H1 (cell line): ENCODE data around the gene ANKUB1. TPM values are rescaled to one million over a fixed set of nuclear protein-coding genes. Genes with fewer than 3 reads are reported as not detected.

Source experiments
- CTCF ChIA-PET: fragments of 300-600 bp; sonication (Branson Sonifier 250); formaldehyde crosslinking; loops from one replicate; lab custom pipeline; 2021; ENCODE audit not compliant: partially characterized antibody; lab: Charles Lee
- POLR2A ChIA-PET: fragments of 300-600 bp; sonication (Branson Sonifier 250); formaldehyde crosslinking; loops from one replicate; lab custom pipeline; 2021; ENCODE audit warnings: inconsistent platforms; ENCODE audit not compliant: partially characterized antibody; lab: Charles Lee
- DNase-seq, 2 experiments: peaks; one replicate each; pipeline versions ENCODE4 v3.0.0 to v3.0.0-alpha.2; 2010 to 2022; ENCODE audit warnings: low spot score in 2 of 2, low read depth in 1 of 2, mixed read lengths in 1 of 2
- FAIRE-seq: peaks from 2 replicates; lab custom pipeline; 2011; peaks lifted over from hg19 to GRCh38; lab: Jason Lieb, UNC
- H2AFZ ChIP-seq: 2 replicates; pipeline ENCODE4 v1.8.1; 2012; ENCODE audit warnings: low read length, inconsistent platforms
- H2AK5ac ChIP-seq: 2 replicates; pipeline ENCODE4 v1.6.1; 2013; ENCODE audit warnings: low read depth, low read length
- H2BK120ac ChIP-seq: replicated peaks from 2 replicates; pipeline ENCODE3; 2013; ENCODE audit warnings: low read depth, low read length, inconsistent platforms
- H2BK12ac ChIP-seq: 2 replicates; pipeline ENCODE4 v1.6.1; 2013; ENCODE audit warnings: low read depth, low read length
- H2BK15ac ChIP-seq: 2 replicates; pipeline ENCODE4 v1.6.1; 2013; ENCODE audit warnings: low read length
- H2BK20ac ChIP-seq: 2 replicates; pipeline ENCODE4 v1.6.1; 2013; ENCODE audit warnings: low read length
- H2BK5ac ChIP-seq: 2 replicates; pipeline ENCODE4 v1.6.1; 2013; ENCODE audit warnings: low read depth, low read length
- H3K14ac ChIP-seq: 2 replicates; pipeline ENCODE4 v1.6.1; 2013; ENCODE audit warnings: inconsistent platforms; ENCODE audit not compliant: insufficient read length
- H3K18ac ChIP-seq: 2 replicates; pipeline ENCODE4 v1.6.1; 2013; ENCODE audit warnings: low read length; ENCODE audit errors: extremely low read depth
- H3K23ac ChIP-seq: 2 replicates; pipeline ENCODE4 v1.6.1; 2013; ENCODE audit warnings: inconsistent platforms; ENCODE audit not compliant: insufficient read length
- H3K23me2 ChIP-seq: 2 replicates; pipeline ENCODE4 v1.6.1; 2013; ENCODE audit warnings: low read depth, low read length
- H3K27ac ChIP-seq: 2 replicates; pipeline ENCODE4 v1.6.1; 2011; ENCODE audit warnings: low read depth, low read length, inconsistent platforms
- H3K27me3 ChIP-seq, 4 experiments: replicated peaks in 1 of 4; 1 replicate in 1 of 4; 2 replicates in 3 of 4; pipeline versions ENCODE4 v1.6.1 to v1.8.1; 2011 to 2013; ENCODE audit warnings: low read length in 3 of 4, mild to moderate bottlenecking in 3 of 4, inconsistent platforms in 2 of 4, mixed read lengths in 2 of 4, moderate library complexity in 1 of 4; ENCODE audit not compliant: control insufficient read depth in 3 of 4, insufficient read depth in 3 of 4; ENCODE audit errors: extremely low read depth in 1 of 4
- H3K36me3 ChIP-seq, 4 experiments: 2 replicates each; pipeline versions ENCODE4 v1.6.1 to v1.8.1; 2011 to 2013; ENCODE audit warnings: mild to moderate bottlenecking in 4 of 4, low read length in 3 of 4, moderate library complexity in 2 of 4, control low read depth in 1 of 4, inconsistent platforms in 1 of 4; ENCODE audit not compliant: insufficient read depth in 4 of 4, control insufficient read depth in 2 of 4
- H3K4ac ChIP-seq: replicated peaks from 2 replicates; pipeline ENCODE3; 2013; ENCODE audit warnings: low read length, low read depth, mixed read lengths, inconsistent platforms; ENCODE audit not compliant: insufficient read length
- H3K4me1 ChIP-seq, 4 experiments: replicated peaks in 1 of 4; 1 replicate in 1 of 4; 2 replicates in 3 of 4; pipeline versions ENCODE4 v1.6.1 to v1.8.1; 2011 to 2013; ENCODE audit warnings: low read length in 3 of 4, inconsistent platforms in 2 of 4, mixed read lengths in 1 of 4; ENCODE audit not compliant: insufficient read depth in 4 of 4, control insufficient read depth in 3 of 4
- H3K4me2 ChIP-seq, 2 experiments: 2 replicates each; pipeline versions ENCODE4 v1.6.1 to v1.8.1; 2011 to 2013; ENCODE audit warnings: low read depth in 2 of 2, low read length in 2 of 2, control low read depth in 1 of 2, inconsistent platforms in 1 of 2, mild to moderate bottlenecking in 1 of 2; ENCODE audit not compliant: insufficient read depth in 1 of 2
- H3K4me3 ChIP-seq, 4 experiments: fragments of 200-600, 300-600 bp in 1 of 4; sonication (generic), shearing (Covaris generic), sonication (Bioruptor Twin) in 1 of 4; 2 replicates each; pipeline versions ENCODE4 v1.5.1 to v1.8.1; 2011 to 2016; ENCODE audit warnings: low read length in 4 of 4, low read depth in 3 of 4, control low read depth in 2 of 4, inconsistent platforms in 2 of 4, mild to moderate bottlenecking in 2 of 4, mixed read lengths in 1 of 4, moderate library complexity in 1 of 4; ENCODE audit not compliant: insufficient read depth in 2 of 4; ENCODE audit errors: extremely low read depth in 1 of 4
- H3K56ac ChIP-seq: replicated peaks from 2 replicates; pipeline ENCODE3; 2013; ENCODE audit warnings: low read depth, mild to moderate bottlenecking, mixed read lengths, low read length, inconsistent platforms; ENCODE audit not compliant: insufficient read length
- H3K79me1 ChIP-seq: 2 replicates; pipeline ENCODE4 v1.6.1; 2013; ENCODE audit warnings: low read depth, low read length, control low read depth
- H3K79me2 ChIP-seq, 2 experiments: 2 replicates each; pipeline versions ENCODE4 v1.6.1 to v1.8.1; 2012 to 2013; ENCODE audit warnings: low read length in 2 of 2, mild to moderate bottlenecking in 2 of 2, inconsistent platforms in 1 of 2; ENCODE audit not compliant: insufficient read depth in 2 of 2, control insufficient read depth in 1 of 2
- H3K9ac ChIP-seq, 4 experiments: replicated peaks in 1 of 4; 1 replicate in 1 of 4; 2 replicates in 3 of 4; pipeline versions ENCODE4 v1.6.1 to v1.8.1; 2011 to 2013; ENCODE audit warnings: low read depth in 3 of 4, low read length in 3 of 4, control low read depth in 2 of 4, mild to moderate bottlenecking in 2 of 4, moderate library complexity in 2 of 4, inconsistent platforms in 1 of 4; ENCODE audit errors: extremely low read depth in 1 of 4
- H3K9me3 ChIP-seq, 2 experiments: 2 replicates each; pipeline versions ENCODE4 v1.6.1 to v1.8.1; 2012 to 2013; ENCODE audit warnings: mild to moderate bottlenecking in 2 of 2, moderate library complexity in 2 of 2, control low read depth in 1 of 2, inconsistent platforms in 1 of 2, low read depth in 1 of 2, low read length in 1 of 2, mixed read lengths in 1 of 2; ENCODE audit not compliant: insufficient read depth in 2 of 2
- H4K20me1 ChIP-seq, 2 experiments: replicated peaks in 1 of 2; 2 replicates each; pipeline versions ENCODE3 to v1.8.1; 2011 to 2013; ENCODE audit warnings: inconsistent platforms in 2 of 2, low read length in 2 of 2, mild to moderate bottlenecking in 1 of 2; ENCODE audit not compliant: insufficient read depth in 2 of 2, control insufficient read depth in 1 of 2
- H4K5ac ChIP-seq: 2 replicates; pipeline ENCODE4 v1.6.1; 2013; ENCODE audit warnings: low read length, low read depth, mixed read lengths, inconsistent platforms; ENCODE audit not compliant: insufficient read length
- H4K8ac ChIP-seq: 2 replicates; pipeline ENCODE4 v1.8.0; 2013; ENCODE audit warnings: mild to moderate bottlenecking, moderate library complexity, low read length, inconsistent platforms; ENCODE audit not compliant: insufficient read depth; ENCODE audit errors: extremely low read depth
- H4K91ac ChIP-seq: replicated peaks from 2 replicates; pipeline ENCODE3; 2013; ENCODE audit warnings: low read length, mixed read lengths, inconsistent platforms; ENCODE audit not compliant: insufficient read length
- CBX5 ChIP-seq: fragments of 300-800, 300-1000 bp; sonication (generic); IDR thresholded peaks from 2 replicates; pipeline ENCODE4 v1.7.1; 2016; ENCODE audit warnings: antibody characterized with exemption, low read length, low read depth
- CREB1 ChIP-seq: IDR thresholded peaks from 2 replicates; pipeline ENCODE4 v1.6.1; 2012; ENCODE audit warnings: inconsistent platforms
- EP300 ChIP-seq, 2 experiments: IDR thresholded peaks; 1 replicate in 1 of 2; 2 replicates in 1 of 2; pipeline ENCODE4 v1.6.1; 2011 to 2012; ENCODE audit warnings: low read depth in 2 of 2, low read length in 2 of 2, mild to moderate bottlenecking in 2 of 2, borderline replicate concordance in 1 of 2, inconsistent platforms in 1 of 2, moderate library complexity in 1 of 2
- HDAC2 ChIP-seq, 2 experiments: fragments of 300-600 bp in 1 of 2; sonication (generic) in 1 of 2; IDR thresholded peaks; 2 replicates each; pipeline ENCODE4 v1.6.1; 2011 to 2012; ENCODE audit warnings: low read depth in 2 of 2, low read length in 2 of 2, mild to moderate bottlenecking in 2 of 2, moderate library complexity in 2 of 2, borderline replicate concordance in 1 of 2, inconsistent platforms in 1 of 2
- JUN ChIP-seq: IDR thresholded peaks from 2 replicates; pipeline ENCODE4 v1.6.1; 2011; ENCODE audit warnings: low read depth, mild to moderate bottlenecking, improper control_type of control experiment, low read length
- KDM4A ChIP-seq: IDR thresholded peaks from one replicate; pipeline ENCODE4 v1.7.1; 2012; ENCODE audit warnings: low read depth, mild to moderate bottlenecking, moderate library complexity, low read length, inconsistent platforms; ENCODE audit not compliant: severe bottlenecking
- KDM5A ChIP-seq: fragments of 200-600 bp; IDR thresholded peaks from 2 replicates; pipeline ENCODE4 v1.7.1; 2012; ENCODE audit warnings: mild to moderate bottlenecking, low read length, inconsistent platforms, mixed read lengths
- MAX ChIP-seq: IDR thresholded peaks from 2 replicates; pipeline ENCODE4 v1.6.1; 2012; ENCODE audit warnings: inconsistent platforms
- RNF2 ChIP-seq: fragments of 200-900, 300-1000 bp; sonication (generic); IDR thresholded peaks from 2 replicates; pipeline ENCODE4 v1.7.1; 2016; ENCODE audit warnings: borderline replicate concordance, low read depth, mild to moderate bottlenecking, antibody characterized with exemption, low read length; ENCODE audit not compliant: poor library complexity, severe bottlenecking; ENCODE audit errors: missing control alignments
- TCF12 ChIP-seq: IDR thresholded peaks from 2 replicates; pipeline ENCODE4 v1.6.1; 2011; ENCODE audit warnings: low read depth, mild to moderate bottlenecking, low read length
- WGBS, 2 experiments: shearing (Covaris generic) in 1 of 2; methylation state at CpG; one replicate each; pipeline versions ENCODE4 v1.1.6 to v1.1.7; 2013 to 2015; ENCODE audit warnings: low lambda C conversion rate in 2 of 2, mixed read lengths in 2 of 2, inconsistent platforms in 1 of 2, low coverage in 1 of 2, missing lambda C conversion rate in 1 of 2; ENCODE audit not compliant: insufficient replicate concordance in 2 of 2, insufficient coverage in 1 of 2, insufficient read length in 1 of 2; ENCODE audit errors: extremely low coverage in 1 of 2, missing lambda C conversion rate in 1 of 2; 5-methylcytosine and 5-hydroxymethylcytosine counted together
- polyA plus RNA-seq, 7 experiments: library from polyadenylated mRNA; depleted of rRNA in 3 of 7; stranded (reverse) in 5 of 7; unstranded in 2 of 7; fragments of >200 nt in 5 of 7; fragments of 200-250 nt in 2 of 7; gene quantifications; 1 replicate in 5 of 7; 2 replicates in 1 of 7; 4 replicates in 1 of 7; pipeline versions ENCODE4 v1.2.1 to v1.2.3, GENCODE V29; 2011 to 2013; ENCODE audit warnings: missing spikeins in 2 of 7, mixed read lengths in 2 of 7
- total RNA-seq: library from RNA; stranded (reverse); fragmentation: NEBNext Ultra II Directional; extraction: Animal tissue kit (Norgen Biotek cat#: 25700); gene quantifications from 2 replicates; pipeline ENCODE4 v1.2.1, GENCODE V29; 2021

Gene ANKUB1
- total and polyA plus RNA-seq, 2 of the 8 experiments (the other 6 are each of a cell fraction or from before 2014, with no cell fraction given), result not detected

- no peak overlapping the region for H2AK5ac ChIP-seq
- no peaks in the 10 kb centered on the region for H4K20me1 ChIP-seq
- no peak overlapping the region for H3K4ac ChIP-seq
- DNase-seq, result no peak
- TF ChIP-seq KDM5A, result no peak
- TF ChIP-seq CREB1, result no peak
- TF ChIP-seq KDM4A, result no peak
- no peak for TF ChIP-seq EP300 (IDR thresholded peaks at IDR 0.05; ENCODE audit: borderline replicate concordance in 1 of 2, low read depth in 2 of 2, low read length in 2 of 2)
- TF ChIP-seq MAX, result no peak
- no peak for TF ChIP-seq TCF12
- TF ChIP-seq RNF2, result no peak
- TF ChIP-seq CBX5, result no peak
- no peak for TF ChIP-seq JUN
- no peak for TF ChIP-seq HDAC2 (IDR thresholded peaks at IDR 0.05; ENCODE audit: borderline replicate concordance in 1 of 2, low read depth in 2 of 2, low read length in 2 of 2)
- H2BK15ac ChIP-seq, result no peak overlapping the region
- H3K56ac ChIP-seq, result no peak overlapping the region
- no peaks in the 10 kb centered on the region for H3K4me1 ChIP-seq
- no peaks in the 10 kb centered on the region for H3K23me2 ChIP-seq
- ChIA-PET CTCF (interaction anchor here (0.6 to 11.0 kb wide), 10 partner anchors 10 to 281 kb away, joined by 3 to 103 read pairs (median 4); partner anchors contain the start of gene COMMD2), POLR2A (interaction anchor here (1.9 kb wide), 1 partner anchor 9 kb away, joined by 6 read pairs; no protein-coding TSS in a partner anchor)
- H2BK12ac ChIP-seq, result no peak overlapping the region
- H3K9ac ChIP-seq, result no peak overlapping the region
- no peak overlapping the region for H3K23ac ChIP-seq
- no peak overlapping the region for H2BK120ac ChIP-seq
- H4K5ac ChIP-seq, result no peak overlapping the region
- no peaks in the 10 kb centered on the region; a peak in 1 of 7 replicates for H3K27me3 ChIP-seq
- H3K79me2 ChIP-seq, result no peaks in the 10 kb centered on the region
- H3K9me3 ChIP-seq, result no peaks in the 10 kb centered on the region
- H2BK20ac ChIP-seq, result no peak overlapping the region
- H3K36me3 ChIP-seq, result no peaks in the 10 kb centered on the region
- no peak overlapping the region for H2BK5ac ChIP-seq
- no peak overlapping the region for H3K14ac ChIP-seq
- no peak overlapping the region for H3K27ac ChIP-seq
- no peaks in the 10 kb centered on the region for H3K79me1 ChIP-seq
- no peak overlapping the region for H4K8ac ChIP-seq
- no peak overlapping the region for H3K18ac ChIP-seq
- no peak overlapping the region for H4K91ac ChIP-seq
- H3K4me3 ChIP-seq, result no peak overlapping the region
- no peak overlapping the region for H3K4me2 ChIP-seq
- FAIRE-seq, result no peak
- 89% methylated on average over 1 of the region's 1 CpG; no CpG with 5 or more reads in 1 of the 2 experiments for WGBS, 2 experiments
- no peak overlapping the region for H2AFZ ChIP-seq
Observed at GRCh38 chr3:149776170-149776569, 16.2 kb downstream of the ANKUB1 start.
